Panc1 (cell line): Measurements from ENCODE around the gene CREB1.

Experiments
- POLR2AphosphoS5 ChIP-seq: IDR thresholded peaks from 2 replicates; pipeline ENCODE4 v1.6.1; 2012; ENCODE audit warnings: mild to moderate bottlenecking, low read depth, low read length, moderate library complexity
- SIN3A ChIP-seq: IDR thresholded peaks from 2 replicates; pipeline ENCODE4 v1.6.1; 2012; ENCODE audit warnings: low read depth, mild to moderate bottlenecking, low read length, moderate library complexity, borderline replicate concordance; ENCODE audit not compliant: insufficient read depth
- TF ChIP-seq, protein P1 (sequence below): fragments of 450-650 bp; IDR thresholded peaks from 2 replicates; pipeline ENCODE4 v1.5.1; 2017; ENCODE audit warnings: mild to moderate bottlenecking
- TF ChIP-seq, protein P2 (sequence below), 2 experiments: IDR thresholded peaks; 2 replicates each; pipeline ENCODE4 v1.6.1; 2011 to 2012; ENCODE audit warnings: low read depth in 2 of 2, control low read depth in 1 of 2, low read length in 1 of 2, mild to moderate bottlenecking in 1 of 2, moderate library complexity in 1 of 2; ENCODE audit not compliant: insufficient read depth in 1 of 2

DNA sequence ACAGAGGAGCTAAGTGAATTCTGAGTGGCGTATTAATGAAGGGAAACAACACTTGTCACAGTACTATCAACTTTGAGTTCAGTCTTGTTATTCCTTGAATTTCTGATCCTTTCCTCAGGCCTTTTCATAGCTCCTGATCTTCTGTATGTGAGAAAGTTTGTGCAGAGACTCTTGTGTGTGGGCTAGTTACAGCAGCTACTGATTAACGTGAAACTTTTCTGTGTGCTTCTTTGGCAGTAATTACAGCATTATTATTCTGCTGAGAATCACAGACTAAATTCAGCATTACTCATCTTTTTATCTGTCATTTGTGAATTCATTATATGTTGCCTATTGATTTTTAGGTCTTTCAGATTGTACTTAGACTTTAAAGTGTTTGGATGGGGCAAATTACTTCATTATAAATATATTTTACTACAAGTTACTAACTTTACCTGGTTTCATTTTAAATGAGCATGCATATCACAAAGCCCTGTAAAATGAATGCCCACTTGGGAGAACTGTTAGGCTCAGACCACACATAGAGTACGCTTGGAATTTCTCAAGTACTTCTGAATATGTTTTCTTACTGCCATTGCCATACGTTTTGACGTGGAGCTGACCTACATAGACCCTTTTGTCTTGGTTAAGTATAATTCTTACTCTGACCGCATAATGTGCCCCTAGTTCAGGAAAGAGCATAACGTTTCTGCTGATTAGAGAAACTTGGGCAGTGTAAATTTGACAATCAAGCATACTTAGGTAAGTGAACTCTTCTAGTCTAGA is 36.2 kb downstream of the CREB1 start:
- TF ChIP-seq, protein P1, sequence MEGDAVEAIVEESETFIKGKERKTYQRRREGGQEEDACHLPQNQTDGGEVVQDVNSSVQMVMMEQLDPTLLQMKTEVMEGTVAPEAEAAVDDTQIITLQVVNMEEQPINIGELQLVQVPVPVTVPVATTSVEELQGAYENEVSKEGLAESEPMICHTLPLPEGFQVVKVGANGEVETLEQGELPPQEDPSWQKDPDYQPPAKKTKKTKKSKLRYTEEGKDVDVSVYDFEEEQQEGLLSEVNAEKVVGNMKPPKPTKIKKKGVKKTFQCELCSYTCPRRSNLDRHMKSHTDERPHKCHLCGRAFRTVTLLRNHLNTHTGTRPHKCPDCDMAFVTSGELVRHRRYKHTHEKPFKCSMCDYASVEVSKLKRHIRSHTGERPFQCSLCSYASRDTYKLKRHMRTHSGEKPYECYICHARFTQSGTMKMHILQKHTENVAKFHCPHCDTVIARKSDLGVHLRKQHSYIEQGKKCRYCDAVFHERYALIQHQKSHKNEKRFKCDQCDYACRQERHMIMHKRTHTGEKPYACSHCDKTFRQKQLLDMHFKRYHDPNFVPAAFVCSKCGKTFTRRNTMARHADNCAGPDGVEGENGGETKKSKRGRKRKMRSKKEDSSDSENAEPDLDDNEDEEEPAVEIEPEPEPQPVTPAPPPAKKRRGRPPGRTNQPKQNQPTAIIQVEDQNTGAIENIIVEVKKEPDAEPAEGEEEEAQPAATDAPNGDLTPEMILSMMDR, result no peak
- no peak for TF ChIP-seq POLR2AphosphoS5
- TF ChIP-seq, protein P2, sequence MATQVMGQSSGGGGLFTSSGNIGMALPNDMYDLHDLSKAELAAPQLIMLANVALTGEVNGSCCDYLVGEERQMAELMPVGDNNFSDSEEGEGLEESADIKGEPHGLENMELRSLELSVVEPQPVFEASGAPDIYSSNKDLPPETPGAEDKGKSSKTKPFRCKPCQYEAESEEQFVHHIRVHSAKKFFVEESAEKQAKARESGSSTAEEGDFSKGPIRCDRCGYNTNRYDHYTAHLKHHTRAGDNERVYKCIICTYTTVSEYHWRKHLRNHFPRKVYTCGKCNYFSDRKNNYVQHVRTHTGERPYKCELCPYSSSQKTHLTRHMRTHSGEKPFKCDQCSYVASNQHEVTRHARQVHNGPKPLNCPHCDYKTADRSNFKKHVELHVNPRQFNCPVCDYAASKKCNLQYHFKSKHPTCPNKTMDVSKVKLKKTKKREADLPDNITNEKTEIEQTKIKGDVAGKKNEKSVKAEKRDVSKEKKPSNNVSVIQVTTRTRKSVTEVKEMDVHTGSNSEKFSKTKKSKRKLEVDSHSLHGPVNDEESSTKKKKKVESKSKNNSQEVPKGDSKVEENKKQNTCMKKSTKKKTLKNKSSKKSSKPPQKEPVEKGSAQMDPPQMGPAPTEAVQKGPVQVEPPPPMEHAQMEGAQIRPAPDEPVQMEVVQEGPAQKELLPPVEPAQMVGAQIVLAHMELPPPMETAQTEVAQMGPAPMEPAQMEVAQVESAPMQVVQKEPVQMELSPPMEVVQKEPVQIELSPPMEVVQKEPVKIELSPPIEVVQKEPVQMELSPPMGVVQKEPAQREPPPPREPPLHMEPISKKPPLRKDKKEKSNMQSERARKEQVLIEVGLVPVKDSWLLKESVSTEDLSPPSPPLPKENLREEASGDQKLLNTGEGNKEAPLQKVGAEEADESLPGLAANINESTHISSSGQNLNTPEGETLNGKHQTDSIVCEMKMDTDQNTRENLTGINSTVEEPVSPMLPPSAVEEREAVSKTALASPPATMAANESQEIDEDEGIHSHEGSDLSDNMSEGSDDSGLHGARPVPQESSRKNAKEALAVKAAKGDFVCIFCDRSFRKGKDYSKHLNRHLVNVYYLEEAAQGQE (IDR thresholded peaks at IDR 0.05; ENCODE audit: insufficient read depth in 1 of 2, low read depth in 2 of 2, low read length in 1 of 2), result no peak
- no peak for TF ChIP-seq SIN3A
